HepG2 (cell line): ENCODE data around the gene UBE2R2. TPM values are rescaled to one million over a fixed set of nuclear protein-coding genes. Genes with fewer than 3 reads are reported as not detected.

Source experiments
- ATAC-seq: fragments of 200-7000 bp; cut with Tn5 transposase; 3 replicates; pipeline ENCODE4 v1.9.1; 2020; ENCODE audit warnings: mild to moderate bottlenecking, moderate library complexity
- BruUV-seq: library from RNA; stranded (reverse); fragments of 400-500 nt; replicated peaks from 2 replicates; lab custom pipeline; 2021; lab: Mats Ljungman, UMichigan
- CTCF ChIA-PET: fragments of 300-600 bp; formaldehyde crosslinking; extraction: SDS; loops from one replicate; lab custom pipeline; 2021; ENCODE audit warnings: low total read pairs, inconsistent platforms, low intra/inter-chr PET ratio; lab: Yijun Ruan, JAX
- POLR2A ChIA-PET: fragments of 350-600 bp; sonication (Branson Sonifier 250); formaldehyde crosslinking; loops from one replicate; lab custom pipeline; 2020; ENCODE audit warnings: antibody characterized with exemption, inconsistent platforms; lab: Yijun Ruan, JAX
- DNase-seq: peaks from one replicate; pipeline ENCODE4 v3.0.0-alpha.2; 2015; ENCODE audit warnings: low spot score
- FAIRE-seq: peaks from 3 replicates; lab custom pipeline; 2011; peaks lifted over from hg19 to GRCh38; lab: Jason Lieb, UNC
- H2AFZ ChIP-seq: one replicate; pipeline ENCODE4 v1.6.1; 2011; ENCODE audit warnings: low read length, inconsistent platforms
- H3K27ac ChIP-seq: fragments of 300-600 bp; 3 replicates; pipeline ENCODE4 v1.8.0; 2011; ENCODE audit warnings: mixed run types, mild to moderate bottlenecking, mixed read lengths, low read length, inconsistent platforms; ENCODE audit not compliant: insufficient read depth; ENCODE audit errors: extremely low read length
- H3K27me3 ChIP-seq, 2 experiments: fragments of 200-600 bp in 1 of 2; 2 replicates in 1 of 2; 3 replicates in 1 of 2; pipeline versions ENCODE4 v1.6.0 to v1.8.0; 2011; ENCODE audit warnings: low read length in 2 of 2, mild to moderate bottlenecking in 2 of 2, moderate library complexity in 2 of 2, inconsistent platforms in 1 of 2; ENCODE audit not compliant: insufficient read depth in 2 of 2, control insufficient read depth in 1 of 2
- H3K36me3 ChIP-seq, 2 experiments: fragments of 200-600 bp in 1 of 2; replicated peaks in 1 of 2; 2 replicates in 1 of 2; 3 replicates in 1 of 2; pipeline versions ENCODE4 v1.5.1 to v1.8.0; 2011; ENCODE audit warnings: low read length in 2 of 2, inconsistent platforms in 1 of 2; ENCODE audit not compliant: insufficient read depth in 2 of 2, control insufficient read depth in 1 of 2
- H3K4me1 ChIP-seq: 2 replicates; pipeline ENCODE4 v1.5.1; 2012; ENCODE audit warnings: low read length, inconsistent platforms; ENCODE audit not compliant: insufficient read depth
- H3K4me2 ChIP-seq: 2 replicates; pipeline ENCODE4 v1.6.0; 2011; ENCODE audit warnings: low read depth, low read length, inconsistent platforms
- H3K4me3 ChIP-seq, 3 experiments: fragments of 200-600 bp in 1 of 3; sonication (generic), shearing (Covaris generic) in 1 of 3; replicated peaks in 1 of 3; 2 replicates each; pipeline ENCODE4 v1.5.1; 2011 to 2016; ENCODE audit warnings: low read length in 3 of 3, inconsistent platforms in 2 of 3, low read depth in 2 of 3, mild to moderate bottlenecking in 2 of 3, control low read depth in 1 of 3, mixed read lengths in 1 of 3; ENCODE audit not compliant: insufficient read depth in 1 of 3
- H3K79me2 ChIP-seq: one replicate; pipeline ENCODE4 v1.6.1; 2011; ENCODE audit warnings: low read length, inconsistent platforms; ENCODE audit not compliant: insufficient read depth
- H3K9ac ChIP-seq: 2 replicates; pipeline ENCODE4 v1.6.0; 2011; ENCODE audit warnings: mild to moderate bottlenecking, low read depth, low read length, inconsistent platforms; ENCODE audit not compliant: insufficient read depth
- H3K9me3 ChIP-seq: 2 replicates; pipeline ENCODE4 v1.5.1; 2012; ENCODE audit warnings: mild to moderate bottlenecking, low read length
- H4K20me1 ChIP-seq: 2 replicates; pipeline ENCODE4 v1.6.0; 2011; ENCODE audit warnings: inconsistent platforms, mild to moderate bottlenecking, low read length, moderate library complexity; ENCODE audit not compliant: insufficient read depth
- AGO2 ChIP-seq: fragments of 200-400 bp; formaldehyde crosslinking; optimal IDR thresholded peaks from 2 replicates; pipeline ENCODE3; 2017; ENCODE audit warnings: mild to moderate bottlenecking, low read depth, low read length, moderate library complexity
- CHD4 ChIP-seq: fragments of 200-600 bp; sonication (generic); IDR thresholded peaks from 2 replicates; pipeline ENCODE4 v1.7.0; 2017; ENCODE audit warnings: mild to moderate bottlenecking, low read length, borderline replicate concordance
- HNRNPUL1 ChIP-seq: fragments of 200-400 bp; formaldehyde crosslinking; IDR thresholded peaks from 2 replicates; pipeline ENCODE4 v1.6.1; 2017; ENCODE audit warnings: low read depth, mild to moderate bottlenecking, low read length, moderate library complexity
- MLLT10 ChIP-seq: sonication (generic); formaldehyde crosslinking; IDR thresholded peaks from 2 replicates; pipeline ENCODE4 v1.4.0; 2020; ENCODE audit warnings: missing genetic modification reagents
- PAX8 ChIP-seq: sonication (generic); formaldehyde crosslinking; IDR thresholded peaks from 2 replicates; pipeline ENCODE4 v1.8.0; 2022; ENCODE audit warnings: mild to moderate bottlenecking, missing genetic modification reagents, borderline replicate concordance
- SP140L ChIP-seq: sonication (generic); formaldehyde crosslinking; IDR thresholded peaks from 2 replicates; pipeline ENCODE4 v1.4.0; 2020; ENCODE audit warnings: missing genetic modification reagents, borderline replicate concordance
- THYN1 ChIP-seq: sonication (generic); formaldehyde crosslinking; IDR thresholded peaks from 2 replicates; pipeline ENCODE4 v1.8.1; 2023; ENCODE audit warnings: low read depth, mild to moderate bottlenecking, moderate library complexity, missing genetic modification reagents, borderline replicate concordance
- ZFP1 ChIP-seq: IDR thresholded peaks from 2 replicates; pipeline ENCODE4 v1.6.1; 2016
- ZNF121 ChIP-seq: sonication (generic); formaldehyde crosslinking; IDR thresholded peaks from 2 replicates; pipeline ENCODE4 v1.5.0; 2020; ENCODE audit warnings: mild to moderate bottlenecking, missing genetic modification reagents
- ZNF274 ChIP-seq: sonication (generic); formaldehyde crosslinking; IDR thresholded peaks from 2 replicates; pipeline ENCODE4 v1.5.1; 2020; ENCODE audit warnings: mild to moderate bottlenecking, missing genetic modification reagents
- ZNF564 ChIP-seq: sonication (generic); formaldehyde crosslinking; IDR thresholded peaks from 2 replicates; pipeline ENCODE4 v1.8.1; 2023; ENCODE audit warnings: mild to moderate bottlenecking, missing genetic modification reagents
- ZNF614 ChIP-seq: IDR thresholded peaks from 2 replicates; pipeline ENCODE4 v1.6.1; 2018; ENCODE audit warnings: missing biosample characterization, missing genetic modification reagents, inconsistent platforms, borderline replicate concordance
- ZNF703 ChIP-seq: sonication (generic); formaldehyde crosslinking; IDR thresholded peaks from 2 replicates; pipeline ENCODE4 v1.5.1; 2020; ENCODE audit warnings: missing genetic modification reagents, mild to moderate bottlenecking, moderate library complexity, borderline replicate concordance
- ZNF777 ChIP-seq: sonication (generic); formaldehyde crosslinking; IDR thresholded peaks from 2 replicates; pipeline ENCODE4 v1.4.0; 2020; ENCODE audit warnings: missing genetic modification reagents
- WGBS: methylation state at CpG from one replicate; pipeline ENCODE4 v1.1.6; 2017; ENCODE audit warnings: low lambda C conversion rate; 5-methylcytosine and 5-hydroxymethylcytosine counted together
- in situ Hi-C: cut with HindIII; loops from 2 replicates; pipeline ENCODE4 v1.10.0; 2017; ENCODE audit warnings: low pct_unique_long_range_greater_than_20kb; ENCODE audit not compliant: extremely low pct_ligation_motif_present
- intact Hi-C: fragments of 100-400 bp; cut with micrococcal nuclease; formaldehyde crosslinking; loops from one replicate; pipeline ENCODE4 v1.10.0; 2022; ENCODE audit not compliant: unreplicated experiment
- polyA plus RNA-seq, 8 experiments: library from polyadenylated mRNA; depleted of rRNA in 3 of 8; stranded (reverse) in 7 of 8; unstranded in 1 of 8; fragments of >200 nt; fragmentation: Illumina TruSeq in 4 of 8; extraction: Trizol in 4 of 8; gene quantifications; 2 replicates each; pipeline versions ENCODE4 v1.2.1 to v1.2.3, GENCODE V29; 2011 to 2016; ENCODE audit warnings: low read depth in 4 of 8, missing spikeins in 1 of 8, mixed read lengths in 1 of 8; ENCODE audit not compliant: insufficient read depth in 1 of 8
- total RNA-seq, 5 experiments: library from RNA; depleted of rRNA; stranded (reverse); fragments of >200 nt; fragmentation: Illumina TruSeq; extraction: Trizol; gene quantifications; 2 replicates each; pipeline ENCODE4 v1.2.3, GENCODE V29; 2016; ENCODE audit warnings: low read depth in 1 of 5
- TF ChIP-seq, protein P1 (sequence below): sonication (generic); formaldehyde crosslinking; IDR thresholded peaks from 2 replicates; pipeline ENCODE4 v1.5.1; 2020; ENCODE audit warnings: mild to moderate bottlenecking, moderate library complexity, missing genetic modification reagents
- TF ChIP-seq, protein P2 (sequence below): sonication (generic); formaldehyde crosslinking; IDR thresholded peaks from 2 replicates; pipeline ENCODE4 v1.9.0; 2021; ENCODE audit warnings: missing genetic modification reagents, borderline replicate concordance

UBE2R2 gene
- total and polyA plus RNA-seq, 2 of the 13 experiments (the other 11 are each of a cell fraction or from before 2014, with no cell fraction given): 14.8 to 20.9 TPM

DNA sequence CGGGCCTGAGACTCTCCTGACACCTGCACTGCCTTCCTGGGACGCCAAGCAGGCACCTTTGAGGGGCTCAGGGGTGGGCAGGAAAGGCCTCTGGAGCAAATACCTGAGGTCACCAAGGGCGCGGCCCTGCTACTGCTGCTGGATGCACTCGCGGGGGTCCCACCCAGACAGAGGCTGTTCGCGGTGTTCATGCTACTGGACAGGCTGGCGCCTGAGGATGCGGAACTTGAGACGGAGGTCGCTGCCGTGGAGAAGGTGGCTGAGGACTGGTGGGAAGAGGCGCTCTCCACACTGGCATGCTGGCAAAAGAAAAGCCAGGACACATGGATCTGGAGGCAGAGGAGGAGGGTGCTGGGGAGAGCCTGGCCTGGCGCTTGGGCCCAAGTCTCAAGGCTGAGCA lies 110.7 kb downstream of the UBE2R2 start:
- H3K9me3 ChIP-seq: no peaks in the 10 kb centered on the region
- intact Hi-C loops (no loop called here), in situ Hi-C loops (no loop called here)
- TF ChIP-seq AGO2: peak; percentile 65
- TF ChIP-seq, protein P1, sequence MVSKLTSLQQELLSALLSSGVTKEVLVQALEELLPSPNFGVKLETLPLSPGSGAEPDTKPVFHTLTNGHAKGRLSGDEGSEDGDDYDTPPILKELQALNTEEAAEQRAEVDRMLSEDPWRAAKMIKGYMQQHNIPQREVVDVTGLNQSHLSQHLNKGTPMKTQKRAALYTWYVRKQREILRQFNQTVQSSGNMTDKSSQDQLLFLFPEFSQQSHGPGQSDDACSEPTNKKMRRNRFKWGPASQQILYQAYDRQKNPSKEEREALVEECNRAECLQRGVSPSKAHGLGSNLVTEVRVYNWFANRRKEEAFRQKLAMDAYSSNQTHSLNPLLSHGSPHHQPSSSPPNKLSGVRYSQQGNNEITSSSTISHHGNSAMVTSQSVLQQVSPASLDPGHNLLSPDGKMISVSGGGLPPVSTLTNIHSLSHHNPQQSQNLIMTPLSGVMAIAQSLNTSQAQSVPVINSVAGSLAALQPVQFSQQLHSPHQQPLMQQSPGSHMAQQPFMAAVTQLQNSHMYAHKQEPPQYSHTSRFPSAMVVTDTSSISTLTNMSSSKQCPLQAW (CRISPR knock-in tag): no peak
- ChIA-PET CTCF (no interaction called here), POLR2A (no interaction called here)
- no TSS peak for BruUV-seq
- H3K36me3 ChIP-seq: peaks cover 65 to 90% of the 10 kb centered on the region in 2 experiments
- no peak overlapping the region for H3K4me2 ChIP-seq
- ATAC-seq: no peak
- WGBS: 99% methylated on average over 15 of the region's 15 CpGs
- H3K9ac ChIP-seq: no peak overlapping the region
- H3K79me2 ChIP-seq: no peaks in the 10 kb centered on the region
- DNase-seq: no peak
- H3K4me1 ChIP-seq: peaks cover 26% of the 10 kb centered on the region
- H3K4me3 ChIP-seq: no peak overlapping the region
- no peaks in the 10 kb centered on the region for H3K27me3 ChIP-seq
- H2AFZ ChIP-seq: no peak overlapping the region
- no peak overlapping the region for H3K27ac ChIP-seq
- FAIRE-seq: no peak
- H4K20me1 ChIP-seq: no peaks in the 10 kb centered on the region

DNA sequence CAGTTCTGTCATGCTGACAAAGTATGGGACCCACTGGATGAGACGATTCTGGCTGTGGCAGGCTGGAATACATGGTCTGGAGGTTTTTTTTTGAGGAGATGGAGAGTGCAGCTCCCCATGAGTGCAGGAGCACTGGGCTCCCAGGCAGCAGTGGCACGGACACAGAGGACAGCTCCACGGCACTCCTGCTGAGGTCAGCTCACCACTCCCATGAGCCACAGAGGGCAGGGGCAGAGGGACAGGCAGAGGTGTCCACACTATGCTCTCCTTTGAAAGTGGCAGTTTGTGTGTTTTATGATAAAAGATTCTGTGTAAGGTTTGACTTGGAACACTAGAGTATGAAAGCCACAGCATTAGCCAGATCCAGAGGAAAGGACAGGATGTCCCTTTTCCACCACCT lies 114.4 kb downstream of the UBE2R2 start:
- DNase-seq (no peak), ATAC-seq (no peak), FAIRE-seq (no peak)
- ChIA-PET CTCF (no interaction called here), POLR2A (no interaction called here)
- intact Hi-C loops: no loop called here
- in situ Hi-C loops: no loop called here
- Histone ChIP-seq H3K9ac (no peak overlapping the region), H3K79me2 (no peaks in the 10 kb centered on the region), H3K4me2 (no peak overlapping the region), H3K27me3 (no peaks in the 10 kb centered on the region), H4K20me1 (no peaks in the 10 kb centered on the region), H3K4me1 (peaks cover 51% of the 10 kb centered on the region), H3K4me3 (no peak overlapping the region), H3K9me3 (no peaks in the 10 kb centered on the region), H3K27ac (no peak overlapping the region), H2AFZ (no peak overlapping the region), H3K36me3 (peaks cover 51 to 80% of the 10 kb centered on the region in 2 experiments)
- 100% methylated on average over 3 of the region's 3 CpGs for WGBS
- BruUV-seq: no TSS peak
- TF ChIP-seq ZNF614 (CRISPR knock-in tag): no peak
- TF ChIP-seq ZNF121 (CRISPR knock-in tag): no peak
- TF ChIP-seq ZNF274 (CRISPR knock-in tag): no peak
- TF ChIP-seq SP140L: no peak
- no peak for TF ChIP-seq PAX8 (CRISPR knock-in tag)
- TF ChIP-seq MLLT10 (CRISPR knock-in tag): no peak
- no peak for TF ChIP-seq ZNF564 (CRISPR knock-in tag)
- TF ChIP-seq ZNF777 (CRISPR knock-in tag): no peak
- TF ChIP-seq HNRNPUL1: no peak
- no peak for TF ChIP-seq ZFP1 (CRISPR knock-in tag)
- TF ChIP-seq, protein P2, sequence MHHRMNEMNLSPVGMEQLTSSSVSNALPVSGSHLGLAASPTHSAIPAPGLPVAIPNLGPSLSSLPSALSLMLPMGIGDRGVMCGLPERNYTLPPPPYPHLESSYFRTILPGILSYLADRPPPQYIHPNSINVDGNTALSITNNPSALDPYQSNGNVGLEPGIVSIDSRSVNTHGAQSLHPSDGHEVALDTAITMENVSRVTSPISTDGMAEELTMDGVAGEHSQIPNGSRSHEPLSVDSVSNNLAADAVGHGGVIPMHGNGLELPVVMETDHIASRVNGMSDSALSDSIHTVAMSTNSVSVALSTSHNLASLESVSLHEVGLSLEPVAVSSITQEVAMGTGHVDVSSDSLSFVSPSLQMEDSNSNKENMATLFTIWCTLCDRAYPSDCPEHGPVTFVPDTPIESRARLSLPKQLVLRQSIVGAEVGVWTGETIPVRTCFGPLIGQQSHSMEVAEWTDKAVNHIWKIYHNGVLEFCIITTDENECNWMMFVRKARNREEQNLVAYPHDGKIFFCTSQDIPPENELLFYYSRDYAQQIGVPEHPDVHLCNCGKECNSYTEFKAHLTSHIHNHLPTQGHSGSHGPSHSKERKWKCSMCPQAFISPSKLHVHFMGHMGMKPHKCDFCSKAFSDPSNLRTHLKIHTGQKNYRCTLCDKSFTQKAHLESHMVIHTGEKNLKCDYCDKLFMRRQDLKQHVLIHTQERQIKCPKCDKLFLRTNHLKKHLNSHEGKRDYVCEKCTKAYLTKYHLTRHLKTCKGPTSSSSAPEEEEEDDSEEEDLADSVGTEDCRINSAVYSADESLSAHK (CRISPR knock-in tag): no peak
- TF ChIP-seq ZNF703 (CRISPR knock-in tag): no peak
- no peak for TF ChIP-seq CHD4
- TF ChIP-seq THYN1 (CRISPR knock-in tag): no peak
